MG63 (cell line): Measurements from ENCODE around the gene SCN4A. TPM values are rescaled to one million over a fixed set of nuclear protein-coding genes. Genes with fewer than 3 reads are reported as not detected.
"Not testable (repeated sequence)": the region's sequence is repeated elsewhere in the genome, so short reads cannot be mapped to it uniquely, and the experiment has no call there.

ENCODE experiments used
- DNase-seq: peaks from one replicate; pipeline ENCODE4 v3.0.0-alpha.2; 2020
- H3K27me3 ChIP-seq: fragments of 250-450 bp; sonication (Bioruptor Pico); 2 replicates; pipeline ENCODE4 v1.5.1; 2020; ENCODE audit warnings: mild to moderate bottlenecking, moderate library complexity
- H3K36me3 ChIP-seq: fragments of 250-450 bp; sonication (Bioruptor Pico); 2 replicates; pipeline ENCODE4 v1.5.1; 2020; ENCODE audit warnings: mild to moderate bottlenecking, moderate library complexity
- H3K4me3 ChIP-seq: fragments of 250-450 bp; sonication (Bioruptor Pico); 2 replicates; pipeline ENCODE4 v1.5.1; 2020; ENCODE audit warnings: mild to moderate bottlenecking, moderate library complexity
- H3K9me3 ChIP-seq: fragments of 250-450 bp; sonication (Bioruptor Pico); 2 replicates; pipeline ENCODE4 v1.5.1; 2020; ENCODE audit warnings: mild to moderate bottlenecking, moderate library complexity
- total RNA-seq: library from RNA; depleted of rRNA; stranded (reverse); fragments of >200 nt; shearing (Covaris generic); gene quantifications from 2 replicates; pipeline ENCODE4 v1.2.3, GENCODE V29; 2014; ENCODE audit warnings: low replicate concordance; rRNA removed

Gene SCN4A
- total RNA-seq, 1 experiment from 2014 or later: not detected

GRCh38 chr17:63898899-63899798 is 73.6 kb downstream of the SCN4A start:
- not testable (repeated sequence) for H3K4me3 ChIP-seq
- peak; percentile 25 for DNase-seq

GRCh38 chr17:63896524-63897354 is 76.0 kb downstream of the SCN4A start, which contains the start of gene CSH1:
Gene CSH1 (minus strand): TSS chr17:63896574. CDS start chr17:63896511, 63 bp downstream.
- DNase-seq: not testable (repeated sequence)

More at GRCh38 chr17:63898899-63899798, 73.6 kb downstream of the SCN4A start:
- not testable (repeated sequence) for H3K9me3 ChIP-seq, H3K36me3 ChIP-seq, H3K27me3 ChIP-seq

GRCh38 chr17:63894821-63895220 is 77.9 kb downstream of the SCN4A start:
- not testable (repeated sequence) for H3K9me3 ChIP-seq, H3K27me3 ChIP-seq, H3K4me3 ChIP-seq, DNase-seq, H3K36me3 ChIP-seq

More at GRCh38 chr17:63896524-63897354, 76.0 kb downstream of the SCN4A start, which contains the start of gene CSH1:
- not testable (repeated sequence) for H3K4me3 ChIP-seq, H3K27me3 ChIP-seq, H3K9me3 ChIP-seq, H3K36me3 ChIP-seq

- not testable (repeated sequence) for H3K9me3 ChIP-seq, H3K27me3 ChIP-seq, DNase-seq, H3K4me3 ChIP-seq, H3K36me3 ChIP-seq
These were observed 78.7 kb downstream of the SCN4A start for GRCh38 chr17:63894021-63894420.

GRCh38 chr17:63892316-63893037 is 80.2 kb downstream of the SCN4A start:
- H3K27me3 ChIP-seq, H3K4me3 ChIP-seq, H3K36me3 ChIP-seq, H3K9me3 ChIP-seq, DNase-seq: not testable (repeated sequence)

GRCh38 chr17:63889026-63889848 is 83.5 kb downstream of the SCN4A start:
- H3K9me3 ChIP-seq, H3K36me3 ChIP-seq, H3K27me3 ChIP-seq, H3K4me3 ChIP-seq, DNase-seq: not testable (repeated sequence)

Other genes with a start within 250 kb of the SCN4A start
- gene STRADA, start 231.1 kb downstream of the SCN4A start, total RNA-seq: 18.7 and 29.0 TPM in 2 replicates
- gene CCDC47, start 199.3 kb downstream of the SCN4A start, total RNA-seq: 49.1 and 92.0 TPM in 2 replicates
- 37.7 and 83.3 TPM in 2 replicates for gene DDX42, start 198.7 kb downstream of the SCN4A start, total RNA-seq
- 116 and 133 TPM in 2 replicates for gene PSMC5, start 145.5 kb downstream of the SCN4A start, total RNA-seq
- gene FTSJ3, start 145.3 kb downstream of the SCN4A start, total RNA-seq: 33.3 and 58.6 TPM in 2 replicates
- 156 and 163 TPM in 2 replicates for gene SMARCD2, start 130.2 kb downstream of the SCN4A start, total RNA-seq
- gene CSH2, start 99.2 kb downstream of the SCN4A start, total RNA-seq: not detected in 2 replicates
- not detected in 2 replicates for gene GH2, start 91.0 kb downstream of the SCN4A start, total RNA-seq
- gene CSH1, start 76.3 kb downstream of the SCN4A start, total RNA-seq: not detected in 2 replicates
- gene CSHL1, start 61.7 kb downstream of the SCN4A start, total RNA-seq: not detected in 2 replicates
- gene GH1, start 54.1 kb downstream of the SCN4A start, total RNA-seq: not detected in 2 replicates
- not detected in 2 replicates for gene CD79B, start 40.6 kb downstream of the SCN4A start, total RNA-seq
- gene PRR29, start 25.4 kb upstream of the SCN4A start, total RNA-seq: not detected in 2 replicates
- gene ICAM2, start 47.7 kb upstream of the SCN4A start, total RNA-seq: not detected in 2 replicates
- gene ERN1, start 157.2 kb upstream of the SCN4A start, total RNA-seq: 3.0 and 6.9 TPM in 2 replicates